HCT116 (cell line): ENCODE measurements around the gene MRPL24. TPM values are rescaled to one million over a fixed set of nuclear protein-coding genes. Genes with fewer than 3 reads are reported as not detected.

ENCODE experiments used
- ATAC-seq: fragments of 200-7000 bp; cut with Tn5 transposase; 2 replicates; pipeline ENCODE4 v1.9.1; 2020; ENCODE audit warnings: mild to moderate bottlenecking, moderate library complexity
- BruUV-seq: library from RNA; stranded (reverse); fragments of 400-500 nt; replicated peaks from 2 replicates; lab custom pipeline; 2021; lab: Mats Ljungman, UMichigan
- CTCF ChIA-PET: fragments of 300-600 bp; sonication (Branson Sonifier 250); formaldehyde crosslinking; loops from one replicate; lab custom pipeline; 2021; ENCODE audit warnings: antibody characterized with exemption; lab: Charles Lee
- POLR2A ChIA-PET: fragments of 300-600, 350-600 bp; sonication (Branson Sonifier 250); formaldehyde crosslinking; loops from one replicate; lab custom pipeline; 2021; ENCODE audit warnings: antibody characterized with exemption; lab: Charles Lee
- RAD21 ChIA-PET, 2 experiments: fragments of 300-600 bp; sonication (Branson Sonifier 250); formaldehyde crosslinking; loops; one replicate each; lab custom pipeline; 2023; ENCODE audit warnings: low total read pairs in 2 of 2; ENCODE audit not compliant: uncharacterized antibody in 2 of 2, unreplicated experiment in 2 of 2, low non-redundant PET in 1 of 2; lab: Charles Lee
- DNase-seq: peaks from one replicate; pipeline ENCODE4 v3.0.0-alpha.2; 2010; ENCODE audit warnings: low read depth, low spot score
- H2AFZ ChIP-seq: fragments of 200-600 bp; shearing (Covaris generic), sonication (generic); 2 replicates; pipeline ENCODE4 v1.6.1; 2017; ENCODE audit warnings: low read depth, mixed run types, mixed read lengths, antibody characterized with exemption, low read length; ENCODE audit not compliant: poor library complexity, severe bottlenecking
- H3K27ac ChIP-seq: 2 replicates; pipeline ENCODE4 v1.5.1; 2012; ENCODE audit warnings: low read depth, low read length
- H3K27me3 ChIP-seq: fragments of 200-600 bp; sonication (generic); 2 replicates; pipeline ENCODE4 v1.6.1; 2016; ENCODE audit warnings: mixed run types, low read length, mixed read lengths; ENCODE audit not compliant: insufficient read depth
- H3K36me3 ChIP-seq, 2 experiments: fragments of 200-500 bp in 1 of 2; fragments of 200-600 bp in 1 of 2; sonication (Bioruptor generic) in 1 of 2; sonication (generic) in 1 of 2; 2 replicates each; pipeline versions ENCODE4 v1.5.1 to v1.6.1; 2014 to 2016; ENCODE audit warnings: low read length in 2 of 2, inconsistent platforms in 1 of 2, mixed read lengths in 1 of 2, mixed run types in 1 of 2; ENCODE audit not compliant: insufficient read depth in 2 of 2, control insufficient read depth in 1 of 2
- H3K4me1 ChIP-seq, 2 experiments: fragments of 200-600 bp in 1 of 2; sonication (generic) in 1 of 2; 2 replicates each; pipeline versions ENCODE4 v1.5.1 to v1.6.1; 2012 to 2017; ENCODE audit warnings: low read length in 2 of 2, inconsistent platforms in 1 of 2, mild to moderate bottlenecking in 1 of 2, mixed read lengths in 1 of 2, mixed run types in 1 of 2, moderate library complexity in 1 of 2; ENCODE audit not compliant: insufficient read depth in 2 of 2, control insufficient read depth in 1 of 2
- H3K4me2 ChIP-seq: fragments of 200-600 bp; sonication (generic); 2 replicates; pipeline ENCODE4 v1.6.1; 2017; ENCODE audit warnings: mixed run types, low read length, mixed read lengths
- H3K4me3 ChIP-seq, 2 experiments: fragments of 200-600 bp in 1 of 2; sonication (generic) in 1 of 2; replicated peaks in 1 of 2; 2 replicates each; pipeline ENCODE4 v1.5.1; 2011 to 2016; ENCODE audit warnings: low read length in 2 of 2, control low read depth in 1 of 2, low read depth in 1 of 2, mild to moderate bottlenecking in 1 of 2, mixed read lengths in 1 of 2, mixed run types in 1 of 2
- H3K79me2 ChIP-seq: fragments of 200-600 bp; sonication (generic); 2 replicates; pipeline ENCODE4 v1.6.1; 2017; ENCODE audit warnings: mild to moderate bottlenecking, mixed run types, low read length, moderate library complexity, mixed read lengths; ENCODE audit not compliant: insufficient read depth
- H3K9ac ChIP-seq: fragments of 200-600 bp; sonication (generic); 2 replicates; pipeline ENCODE4 v1.6.1; 2016; ENCODE audit warnings: low read length, mixed read lengths
- H3K9me2 ChIP-seq: fragments of 200-600 bp; sonication (generic), shearing (Covaris generic); 2 replicates; pipeline ENCODE4 v1.6.1; 2017; ENCODE audit warnings: mixed run types, mild to moderate bottlenecking, moderate library complexity; ENCODE audit not compliant: insufficient read depth
- H3K9me3 ChIP-seq, 2 experiments: fragments of 200-500 bp in 1 of 2; fragments of 200-600 bp in 1 of 2; sonication (Bioruptor generic) in 1 of 2; sonication (generic) in 1 of 2; 2 replicates each; pipeline ENCODE4 v1.6.1; 2014 to 2017; ENCODE audit warnings: low read length in 2 of 2, mixed read lengths in 2 of 2, inconsistent platforms in 1 of 2, low read depth in 1 of 2, mild to moderate bottlenecking in 1 of 2, mixed run types in 1 of 2, moderate library complexity in 1 of 2; ENCODE audit not compliant: control insufficient read depth in 1 of 2, insufficient read depth in 1 of 2
- H4K20me1 ChIP-seq: fragments of 200-600 bp; sonication (generic), shearing (Covaris generic); 2 replicates; pipeline ENCODE4 v1.6.1; 2017; ENCODE audit warnings: mixed run types, mild to moderate bottlenecking, moderate library complexity; ENCODE audit not compliant: insufficient read depth
- ATF3 ChIP-seq: IDR thresholded peaks from 2 replicates; pipeline ENCODE4 v1.6.1; 2012
- CBX3 ChIP-seq: IDR thresholded peaks from 2 replicates; pipeline ENCODE4 v1.6.1; 2012; ENCODE audit warnings: low read depth
- EGR1 ChIP-seq: IDR thresholded peaks from 2 replicates; pipeline ENCODE4 v1.6.1; 2012; ENCODE audit warnings: low read depth
- ELF1 ChIP-seq: IDR thresholded peaks from 2 replicates; pipeline ENCODE4 v1.6.1; 2012; ENCODE audit warnings: low read depth, borderline replicate concordance
- EZH2phosphoT487 ChIP-seq: fragments of 200-600 bp; IDR thresholded peaks from 2 replicates; pipeline ENCODE4 v1.6.1; 2018; ENCODE audit warnings: antibody characterized with exemption, borderline replicate concordance
- FOSL1 ChIP-seq: IDR thresholded peaks from 2 replicates; pipeline ENCODE4 v1.6.1; 2012; ENCODE audit warnings: low read depth
- POLR2A ChIP-seq: IDR thresholded peaks from 2 replicates; pipeline ENCODE4 v1.7.0; 2011; ENCODE audit warnings: borderline replicate concordance; ENCODE audit not compliant: insufficient read depth, insufficient read length; ENCODE audit errors: extremely low read depth
- RAD21 ChIP-seq: IDR thresholded peaks from 2 replicates; pipeline ENCODE4 v1.6.1; 2012; ENCODE audit warnings: low read depth, mild to moderate bottlenecking
- TCF7L2 ChIP-seq: IDR thresholded peaks from 2 replicates; pipeline ENCODE4 v1.7.0; 2011; ENCODE audit warnings: borderline replicate concordance, inconsistent platforms; ENCODE audit not compliant: insufficient read depth, insufficient read length; ENCODE audit errors: extremely low read depth
- intact Hi-C: fragments of 100-400 bp; cut with micrococcal nuclease; formaldehyde crosslinking; loops from 2 replicates; pipeline ENCODE4 v1.10.0; 2022
- total RNA-seq: library from RNA; stranded (reverse); gene quantifications from one replicate; pipeline ENCODE4 v1.2.1, GENCODE V29; 2021; ENCODE audit not compliant: unreplicated experiment
- TF ChIP-seq, protein P1 (sequence below): IDR thresholded peaks from 2 replicates; pipeline ENCODE4 v1.6.1; 2012; ENCODE audit warnings: low read depth

Gene MRPL24
- total RNA-seq, 1 experiment from 2014 or later: 111 TPM

GRCh38 chr1:156743367-156744302 is 2.7 kb upstream of the MRPL24 start:
- intact Hi-C loops: loop anchor here (10.0 kb wide), 1 partner anchor 239 kb away; the partner anchor contains the start of gene MEF2D
- peaks cover 77% of the 10 kb centered on the region for H3K79me2 ChIP-seq
- H3K9me3 ChIP-seq: no peaks in the 10 kb centered on the region
- H4K20me1 ChIP-seq: no peaks in the 10 kb centered on the region
- CTCF ChIA-PET: interaction anchor here (1.5 kb wide), 1 partner anchor 17 kb away, joined by 8 read pairs; no protein-coding TSS in a partner anchor
- peak overlapping the region; percentile 23 for H3K27ac ChIP-seq
- DNase-seq (no peak), ATAC-seq (no peak)
- no peak overlapping the region for H3K9ac ChIP-seq
- H3K4me2 ChIP-seq: no peak overlapping the region
- H3K27me3 ChIP-seq: no peaks in the 10 kb centered on the region
- POLR2A ChIA-PET: no interaction called here
- TF ChIP-seq EZH2phosphoT487 (no peak), EGR1 (no peak), ELF1 (no peak), TCF7L2 (no peak), FOSL1 (no peak), CBX3 (no peak), ATF3 (no peak), RAD21 (no peak), POLR2A (no peak)
- TF ChIP-seq, protein P1, sequence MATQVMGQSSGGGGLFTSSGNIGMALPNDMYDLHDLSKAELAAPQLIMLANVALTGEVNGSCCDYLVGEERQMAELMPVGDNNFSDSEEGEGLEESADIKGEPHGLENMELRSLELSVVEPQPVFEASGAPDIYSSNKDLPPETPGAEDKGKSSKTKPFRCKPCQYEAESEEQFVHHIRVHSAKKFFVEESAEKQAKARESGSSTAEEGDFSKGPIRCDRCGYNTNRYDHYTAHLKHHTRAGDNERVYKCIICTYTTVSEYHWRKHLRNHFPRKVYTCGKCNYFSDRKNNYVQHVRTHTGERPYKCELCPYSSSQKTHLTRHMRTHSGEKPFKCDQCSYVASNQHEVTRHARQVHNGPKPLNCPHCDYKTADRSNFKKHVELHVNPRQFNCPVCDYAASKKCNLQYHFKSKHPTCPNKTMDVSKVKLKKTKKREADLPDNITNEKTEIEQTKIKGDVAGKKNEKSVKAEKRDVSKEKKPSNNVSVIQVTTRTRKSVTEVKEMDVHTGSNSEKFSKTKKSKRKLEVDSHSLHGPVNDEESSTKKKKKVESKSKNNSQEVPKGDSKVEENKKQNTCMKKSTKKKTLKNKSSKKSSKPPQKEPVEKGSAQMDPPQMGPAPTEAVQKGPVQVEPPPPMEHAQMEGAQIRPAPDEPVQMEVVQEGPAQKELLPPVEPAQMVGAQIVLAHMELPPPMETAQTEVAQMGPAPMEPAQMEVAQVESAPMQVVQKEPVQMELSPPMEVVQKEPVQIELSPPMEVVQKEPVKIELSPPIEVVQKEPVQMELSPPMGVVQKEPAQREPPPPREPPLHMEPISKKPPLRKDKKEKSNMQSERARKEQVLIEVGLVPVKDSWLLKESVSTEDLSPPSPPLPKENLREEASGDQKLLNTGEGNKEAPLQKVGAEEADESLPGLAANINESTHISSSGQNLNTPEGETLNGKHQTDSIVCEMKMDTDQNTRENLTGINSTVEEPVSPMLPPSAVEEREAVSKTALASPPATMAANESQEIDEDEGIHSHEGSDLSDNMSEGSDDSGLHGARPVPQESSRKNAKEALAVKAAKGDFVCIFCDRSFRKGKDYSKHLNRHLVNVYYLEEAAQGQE: no peak
- H3K4me3 ChIP-seq: no peak overlapping the region
- no peaks in the 10 kb centered on the region for H3K9me2 ChIP-seq
- peaks cover 16 to 24% of the 10 kb centered on the region in 2 experiments; a peak in 2 of 4 replicates for H3K36me3 ChIP-seq
- H2AFZ ChIP-seq: no peak overlapping the region
- RAD21 ChIA-PET: no interaction called here
- no TSS peak for BruUV-seq
- peaks cover 30 to 55% of the 10 kb centered on the region in 2 experiments for H3K4me1 ChIP-seq
